HG03097 (cell line): ENCODE measurements around the gene ACY1.

ENCODE experiments used
- ATAC-seq: cut with Tn5 transposase; IDR thresholded peaks from one replicate; pipeline ENCODE4 v1.9.1; 2021; ENCODE audit not compliant: unreplicated experiment, low FRiP score

ACY1 gene

DNA sequence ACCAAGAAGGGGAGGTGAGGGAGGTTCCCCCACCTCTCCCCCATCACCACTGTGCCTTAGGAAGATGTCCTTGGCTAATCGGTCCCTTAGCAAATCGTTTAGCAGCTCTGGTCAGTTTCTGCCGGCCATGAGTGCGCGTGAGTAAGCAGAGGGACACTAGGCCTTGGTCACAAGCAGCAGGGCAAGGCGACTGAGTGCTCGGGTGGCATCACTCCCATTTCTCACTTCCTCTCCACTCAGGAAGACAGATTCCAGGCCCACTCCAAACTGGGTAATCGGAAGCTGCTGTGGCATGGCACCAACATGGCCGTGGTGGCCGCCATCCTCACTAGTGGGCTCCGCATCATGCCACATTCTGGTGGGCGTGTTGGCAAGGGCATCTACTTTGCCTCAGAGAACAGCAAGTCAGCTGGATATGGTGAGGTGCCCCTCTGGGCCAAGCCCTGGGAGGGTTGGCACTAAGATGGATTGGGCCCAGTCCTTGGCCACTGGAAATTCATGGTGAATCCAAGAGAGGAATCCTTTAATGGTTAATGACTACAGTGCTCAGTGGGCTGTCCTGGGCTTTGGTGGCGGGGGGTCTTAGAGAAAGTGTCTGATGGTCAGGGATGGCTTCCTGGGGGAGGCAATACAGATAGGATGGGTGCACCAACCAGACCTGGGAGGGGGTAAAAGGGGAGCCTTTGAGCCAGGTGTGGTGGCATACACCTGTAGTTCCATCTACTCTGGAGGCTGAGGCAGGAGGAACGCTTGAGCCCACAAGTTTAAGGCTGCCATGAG is 37.2 kb upstream of the ACY1 start:
- ATAC-seq, result no peak

DNA sequence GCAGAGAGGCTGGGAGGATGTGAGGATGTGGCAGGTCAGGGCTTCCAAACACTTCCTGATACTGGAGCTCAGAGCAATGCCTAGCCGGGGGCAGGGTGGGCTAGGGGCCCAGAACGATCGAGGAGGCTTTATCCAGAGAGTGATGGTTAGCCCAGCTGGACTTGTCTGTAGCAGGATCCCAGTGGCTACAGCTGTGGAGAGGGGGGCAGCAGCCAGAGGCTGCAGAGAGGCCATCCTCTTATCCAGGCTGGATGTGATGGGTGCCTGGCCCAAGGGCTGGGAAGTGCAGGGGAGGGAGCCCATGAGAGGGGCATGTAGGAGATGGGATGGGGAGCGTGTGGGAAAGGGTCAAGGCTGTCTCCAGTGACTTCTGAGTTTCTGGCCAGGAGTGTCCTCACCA is 36.5 kb upstream of the ACY1 start:
- no peak for ATAC-seq

DNA sequence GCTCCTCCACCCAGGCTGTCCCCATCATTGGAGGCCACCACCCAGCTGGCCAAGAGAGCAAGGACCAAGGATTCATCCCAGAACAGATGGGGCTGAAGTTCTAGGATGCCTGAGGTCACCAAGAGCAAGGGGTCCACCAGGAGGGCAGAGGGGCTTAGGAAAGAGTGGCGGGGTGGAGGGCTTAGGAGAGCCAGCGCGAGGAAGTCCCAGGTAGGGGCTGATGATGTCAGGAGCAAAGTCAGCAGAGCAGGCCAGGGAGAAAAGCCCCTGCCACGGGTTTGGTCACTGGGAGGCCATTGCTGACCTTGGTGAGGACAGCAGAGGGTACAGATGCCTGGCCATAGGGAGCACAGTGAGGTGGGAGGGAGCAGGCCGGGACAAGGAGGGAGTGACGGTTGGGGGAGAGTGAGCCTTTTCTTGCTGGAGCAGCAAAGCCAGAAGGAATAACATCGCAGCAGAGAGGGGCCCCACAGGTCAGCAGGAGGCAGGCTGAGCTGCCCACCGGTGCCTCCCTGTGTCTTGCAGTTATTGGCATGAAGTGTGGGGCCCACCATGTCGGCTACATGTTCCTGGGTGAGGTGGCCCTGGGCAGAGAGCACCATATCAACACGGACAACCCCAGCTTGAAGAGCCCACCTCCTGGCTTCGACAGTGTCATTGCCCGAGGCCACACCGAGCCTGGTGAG is 36.0 kb upstream of the ACY1 start:
- ATAC-seq, result no peak

DNA sequence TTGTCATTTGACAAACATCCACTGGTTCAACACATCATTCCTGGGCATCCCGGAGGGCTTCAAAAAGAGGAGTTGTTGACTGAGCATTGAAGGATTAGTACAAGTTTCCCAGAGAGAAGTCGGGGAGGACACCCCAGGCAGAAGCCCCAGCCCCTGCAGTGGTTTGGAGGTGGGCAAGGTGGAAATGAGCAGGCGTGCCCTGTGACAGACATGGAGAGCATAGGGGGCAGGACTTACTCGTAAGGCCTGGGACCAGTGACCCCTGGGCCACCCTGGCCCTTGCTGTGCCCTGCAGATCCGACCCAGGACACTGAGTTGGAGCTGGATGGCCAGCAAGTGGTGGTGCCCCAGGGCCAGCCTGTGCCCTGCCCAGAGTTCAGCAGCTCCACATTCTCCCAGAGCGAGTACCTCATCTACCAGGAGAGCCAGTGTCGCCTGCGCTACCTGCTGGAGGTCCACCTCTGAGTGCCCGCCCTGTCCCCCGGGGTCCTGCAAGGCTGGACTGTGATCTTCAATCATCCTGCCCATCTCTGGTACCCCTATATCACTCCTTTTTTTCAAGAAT is 35.2 kb upstream of the ACY1 start:
- no peak for ATAC-seq

DNA sequence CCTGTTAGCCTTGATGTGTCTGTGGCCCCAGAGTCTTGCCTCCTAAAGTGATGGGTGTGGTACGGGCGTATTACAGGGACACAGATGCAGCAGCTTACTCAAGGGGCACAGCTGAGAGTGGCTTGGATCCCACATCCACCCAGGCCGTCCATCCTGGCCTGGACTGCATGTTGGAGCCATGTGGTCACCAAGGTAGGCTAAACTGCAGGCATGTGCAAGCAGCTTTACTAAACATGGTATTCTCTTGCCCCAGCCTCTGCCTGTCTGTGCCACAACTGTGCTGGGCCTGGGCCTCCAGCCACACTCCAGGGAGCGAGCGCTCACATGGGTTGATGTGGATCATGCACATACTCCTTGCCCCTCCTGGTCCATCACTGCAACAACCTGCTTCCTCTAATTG is 34.2 kb upstream of the ACY1 start:
- ATAC-seq, result no peak

DNA sequence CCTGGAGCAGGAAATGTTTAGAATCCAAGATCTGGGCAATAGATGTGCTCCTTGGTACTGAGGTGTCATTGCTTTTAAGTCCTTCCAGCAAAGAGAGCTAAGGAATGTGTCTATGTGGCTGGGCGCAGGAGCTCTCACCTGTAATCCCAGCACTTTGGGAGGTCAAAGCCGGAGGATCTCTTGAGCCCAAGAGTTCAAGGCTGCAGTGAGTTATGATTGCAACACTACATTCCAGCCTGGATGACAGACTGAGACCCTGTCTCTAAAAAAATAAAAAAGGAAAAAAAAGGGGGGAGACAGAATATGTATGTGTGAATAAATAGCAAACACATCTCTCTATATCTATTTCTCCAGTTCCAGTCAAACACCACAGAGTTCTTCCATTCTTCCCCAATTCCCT is 32.4 kb upstream of the ACY1 start:
- ATAC-seq, result no peak

DNA sequence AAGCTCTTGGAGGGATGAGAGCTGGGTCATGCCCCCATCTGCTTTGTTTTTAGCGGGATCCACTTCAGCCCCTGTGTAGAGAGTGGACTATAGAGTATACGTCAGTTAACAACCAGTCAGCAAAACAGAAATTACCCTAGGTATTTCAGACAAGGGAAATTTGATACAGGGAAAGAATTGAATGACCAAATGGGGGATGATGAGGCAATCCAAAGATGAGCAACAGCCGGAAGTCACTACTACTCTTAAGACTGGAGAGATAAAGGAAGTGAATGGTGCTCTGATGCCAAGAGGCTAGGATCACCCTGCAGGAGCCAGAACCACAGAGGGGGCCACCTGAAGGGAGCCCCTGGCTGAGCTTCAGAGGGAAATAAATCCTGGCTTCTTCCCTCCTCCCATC is 29.9 kb upstream of the ACY1 start:
- no peak for ATAC-seq

DNA sequence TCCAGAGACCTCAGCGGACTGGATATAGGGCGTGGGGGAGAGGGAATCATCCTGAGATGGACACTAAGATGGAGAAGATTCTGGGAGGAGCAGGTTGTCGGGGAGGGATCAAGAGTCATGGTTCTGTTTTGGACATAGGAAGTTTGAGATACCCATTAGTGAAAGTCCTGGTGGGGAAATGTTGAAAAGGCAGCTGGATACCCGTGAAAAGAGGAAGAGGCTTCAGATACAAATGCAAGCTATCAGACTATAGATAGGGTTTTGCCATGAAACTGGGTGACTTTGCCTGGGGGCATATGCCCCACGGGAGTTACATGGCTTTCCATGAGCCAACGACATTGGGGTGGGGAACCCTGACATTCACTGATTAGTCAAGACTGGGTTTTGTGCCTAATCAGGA is 29.2 kb upstream of the ACY1 start:
- no peak for ATAC-seq

DNA sequence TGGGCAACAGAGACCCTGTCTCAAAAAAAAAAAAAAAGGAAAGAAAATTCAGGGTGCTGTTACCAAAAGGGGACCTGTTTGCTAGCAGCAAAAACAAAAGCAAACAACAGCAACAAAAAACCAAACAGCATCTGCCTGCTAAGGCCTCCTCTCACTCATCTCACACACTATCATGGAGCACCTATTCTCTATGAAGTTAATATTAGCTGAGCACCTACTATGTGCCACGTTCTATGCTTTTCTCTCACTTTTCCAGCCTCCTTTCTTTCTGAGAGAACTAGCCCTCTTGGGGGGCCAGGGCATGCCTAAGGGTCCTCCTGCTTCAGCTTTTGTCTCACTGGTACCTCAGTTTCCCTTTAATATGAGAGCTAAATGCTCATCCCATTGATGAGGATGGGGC is 28.6 kb upstream of the ACY1 start:
- no peak for ATAC-seq

DNA sequence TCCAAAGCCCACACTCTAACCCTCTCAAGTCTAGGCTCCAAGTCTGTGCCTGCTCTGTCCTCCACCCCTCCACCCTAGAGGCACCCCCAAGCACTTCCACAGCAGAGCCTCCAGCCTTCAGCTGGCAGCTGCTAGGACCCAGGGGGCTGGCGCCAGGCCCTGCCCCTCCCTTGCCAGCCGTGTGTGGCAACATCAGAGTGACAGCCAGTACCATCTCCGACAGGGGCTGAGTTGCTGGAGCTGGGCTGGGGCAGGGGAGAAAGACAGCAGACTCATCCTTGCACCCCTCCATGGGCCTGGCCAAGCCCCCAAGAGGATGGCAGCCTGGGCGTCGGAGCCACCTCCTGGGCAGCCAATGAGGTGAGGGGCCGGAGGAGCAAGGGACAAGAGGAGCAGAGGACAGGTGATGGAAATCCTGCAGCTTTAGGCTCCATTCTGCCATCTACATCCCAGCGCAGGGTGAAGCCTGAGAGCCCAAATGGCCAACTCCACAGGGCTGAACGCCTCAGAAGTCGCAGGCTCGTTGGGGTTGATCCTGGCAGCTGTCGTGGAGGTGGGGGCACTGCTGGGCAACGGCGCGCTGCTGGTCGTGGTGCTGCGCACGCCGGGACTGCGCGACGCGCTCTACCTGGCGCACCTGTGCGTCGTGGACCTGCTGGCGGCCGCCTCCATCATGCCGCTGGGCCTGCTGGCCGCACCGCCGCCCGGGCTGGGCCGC is 28.0 kb upstream of the ACY1 start, which contains the start of gene GPR62:
Gene GPR62, plus strand, starts transcription at position 207 of the 718 bp plus-strand sequence. Its CDS starts 272 bp downstream, at position 479.
- ATAC-seq, result no peak

DNA sequence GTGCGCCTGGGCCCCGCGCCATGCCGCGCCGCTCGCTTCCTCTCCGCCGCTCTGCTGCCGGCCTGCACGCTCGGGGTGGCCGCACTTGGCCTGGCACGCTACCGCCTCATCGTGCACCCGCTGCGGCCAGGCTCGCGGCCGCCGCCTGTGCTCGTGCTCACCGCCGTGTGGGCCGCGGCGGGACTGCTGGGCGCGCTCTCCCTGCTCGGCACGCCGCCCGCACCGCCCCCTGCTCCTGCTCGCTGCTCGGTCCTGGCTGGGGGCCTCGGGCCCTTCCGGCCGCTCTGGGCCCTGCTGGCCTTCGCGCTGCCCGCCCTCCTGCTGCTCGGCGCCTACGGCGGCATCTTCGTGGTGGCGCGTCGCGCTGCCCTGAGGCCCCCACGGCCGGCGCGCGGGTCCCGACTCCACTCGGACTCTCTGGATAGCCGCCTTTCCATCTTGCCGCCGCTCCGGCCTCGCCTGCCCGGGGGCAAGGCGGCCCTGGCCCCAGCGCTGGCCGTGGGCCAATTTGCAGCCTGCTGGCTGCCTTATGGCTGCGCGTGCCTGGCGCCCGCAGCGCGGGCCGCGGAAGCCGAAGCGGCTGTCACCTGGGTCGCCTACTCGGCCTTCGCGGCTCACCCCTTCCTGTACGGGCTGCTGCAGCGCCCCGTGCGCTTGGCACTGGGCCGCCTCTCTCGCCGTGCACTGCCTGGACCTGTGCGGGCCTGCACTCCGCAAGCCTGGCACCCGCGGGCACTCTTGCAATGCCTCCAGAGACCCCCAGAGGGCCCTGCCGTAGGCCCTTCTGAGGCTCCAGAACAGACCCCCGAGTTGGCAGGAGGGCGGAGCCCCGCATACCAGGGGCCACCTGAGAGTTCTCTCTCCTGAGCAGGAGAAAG is 27.2 kb upstream of the ACY1 start:
- no peak for ATAC-seq

DNA sequence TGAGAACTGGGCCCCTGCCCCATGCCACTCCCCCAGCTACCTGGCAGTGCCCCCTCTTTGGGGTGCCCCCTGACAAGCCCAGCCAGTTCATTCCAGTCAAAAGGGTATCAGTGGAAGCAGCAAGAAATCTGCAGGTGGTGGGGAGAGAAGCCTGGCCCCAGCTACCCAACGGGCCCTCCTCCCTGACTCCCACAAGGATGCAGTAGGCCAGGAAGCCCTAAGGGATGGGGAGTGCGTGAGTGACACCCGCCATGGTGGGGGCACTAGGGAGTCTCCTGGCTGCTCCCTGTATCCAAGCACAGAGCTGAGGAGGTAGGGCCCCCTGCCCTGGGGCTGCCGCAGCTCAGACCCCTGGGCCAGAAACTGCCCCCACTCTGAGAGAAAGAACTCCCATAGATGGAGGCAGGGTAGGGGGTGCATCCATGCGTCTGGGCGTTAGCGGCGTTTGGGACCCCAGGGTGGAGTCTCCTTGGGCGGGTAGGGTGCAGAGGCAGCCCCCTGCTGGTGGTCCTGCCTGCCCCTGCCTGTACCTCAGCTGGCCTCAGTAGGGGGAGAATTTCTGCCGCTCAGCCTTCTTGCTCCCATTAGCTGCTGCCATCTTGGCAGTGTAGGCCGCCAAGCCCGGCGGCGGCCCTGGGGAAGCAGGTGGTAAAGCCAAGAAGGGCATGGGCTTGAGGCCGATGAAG is 25.7 kb upstream of the ACY1 start:
- ATAC-seq, result no peak

DNA sequence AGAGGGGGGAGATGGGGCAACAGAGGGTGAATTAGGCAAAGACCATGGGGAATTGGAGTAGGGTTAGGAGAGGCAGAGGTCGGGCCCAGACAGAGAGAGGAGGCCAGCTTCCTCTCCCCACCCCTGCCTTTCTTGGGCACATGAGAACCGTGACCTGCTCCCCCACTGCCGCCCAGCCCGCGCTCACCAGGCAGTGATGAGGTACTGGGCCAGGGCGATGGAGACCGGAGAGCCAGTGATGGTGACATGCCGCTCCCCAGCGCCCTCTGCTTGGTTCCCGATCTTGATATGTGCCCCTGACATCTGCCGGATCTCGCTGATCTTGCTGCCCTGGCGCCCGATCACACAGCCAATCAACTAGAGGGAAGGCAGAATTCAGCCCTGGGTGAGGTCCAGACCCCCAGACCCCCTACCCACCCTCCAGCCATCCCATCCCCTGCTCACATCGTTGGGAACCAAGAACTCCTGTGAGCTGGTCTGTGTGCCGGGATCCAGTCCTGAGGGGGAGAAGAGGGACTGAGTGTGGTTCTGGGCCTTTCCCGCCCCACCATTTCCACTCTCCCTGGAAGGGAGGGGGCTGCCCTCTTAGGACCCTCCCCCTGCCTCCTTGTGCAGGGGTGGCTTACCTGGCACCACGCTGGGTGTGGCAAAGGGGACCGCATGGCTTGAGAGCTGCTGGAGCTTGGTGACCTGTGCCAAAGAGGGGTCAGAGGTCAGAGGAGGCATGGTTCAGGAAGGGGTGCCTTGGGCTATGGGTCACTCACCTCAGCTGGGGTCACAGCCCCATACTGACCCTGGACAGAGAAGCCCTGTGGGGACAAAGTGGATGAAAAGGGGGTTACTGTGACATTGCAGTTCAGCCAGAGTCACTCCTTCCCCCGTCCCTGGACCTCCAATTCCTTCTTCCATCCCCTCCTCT is 24.5 kb upstream of the ACY1 start:
- no peak for ATAC-seq

DNA sequence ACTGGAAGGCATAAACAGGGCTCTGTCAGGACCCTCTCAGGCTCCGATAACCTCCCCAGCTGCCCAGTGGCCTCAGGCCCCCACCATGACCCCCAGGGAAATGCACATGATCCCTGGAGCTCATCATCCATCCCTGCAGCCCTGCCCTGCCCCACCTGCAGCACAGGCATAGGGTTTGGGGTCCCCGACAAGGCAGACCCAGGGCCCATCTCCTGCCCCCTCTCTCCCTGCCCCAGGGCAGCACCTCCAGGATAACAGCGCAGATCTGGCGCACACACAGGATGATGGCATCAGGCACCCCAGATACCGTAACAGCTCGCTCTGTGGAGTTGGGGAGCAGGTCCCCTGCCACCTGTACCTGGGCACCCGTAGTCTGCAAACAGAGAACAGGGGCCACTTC is 23.7 kb upstream of the ACY1 start:
- ATAC-seq, result no peak

DNA sequence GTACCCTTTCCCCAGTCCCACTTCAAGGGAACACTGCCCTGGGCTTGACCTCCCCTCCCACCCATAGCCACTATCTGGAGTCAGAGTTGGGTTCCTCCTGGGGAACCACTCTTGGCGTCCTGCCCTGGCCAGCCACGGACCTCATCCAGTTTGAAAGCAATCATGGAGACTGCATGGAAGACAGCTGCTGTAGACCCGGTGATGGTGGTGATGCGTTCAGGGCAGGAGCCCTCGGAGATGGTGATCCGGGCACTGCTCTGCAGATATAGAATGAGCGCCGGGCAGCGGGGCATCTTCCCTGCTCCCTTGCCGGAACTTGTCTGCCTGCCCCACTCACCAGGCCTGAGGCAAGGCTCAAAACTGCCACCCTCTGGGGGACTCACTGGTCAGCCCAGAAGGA is 22.9 kb upstream of the ACY1 start:
- ATAC-seq, result no peak

DNA sequence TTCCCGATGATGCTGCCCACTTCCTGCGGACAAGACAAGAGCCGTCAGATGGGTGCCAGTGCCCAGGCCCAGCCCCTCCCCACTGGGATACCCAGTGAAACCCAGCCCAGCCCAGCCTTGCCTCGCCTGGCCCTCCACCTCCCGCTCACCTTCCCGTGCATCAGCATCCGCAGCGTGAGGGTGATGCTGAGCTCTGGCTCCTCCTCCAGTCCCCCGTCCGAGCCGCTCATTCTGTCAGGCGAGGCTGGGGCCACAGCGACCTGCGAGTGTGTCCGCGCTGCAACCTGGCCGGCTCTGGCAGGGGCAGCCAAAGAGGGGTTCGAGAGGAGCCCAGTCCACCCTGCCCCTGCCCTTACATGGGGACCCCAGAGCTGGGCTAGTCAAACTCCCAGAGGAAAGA is 22.3 kb upstream of the ACY1 start:
- no peak for ATAC-seq

DNA sequence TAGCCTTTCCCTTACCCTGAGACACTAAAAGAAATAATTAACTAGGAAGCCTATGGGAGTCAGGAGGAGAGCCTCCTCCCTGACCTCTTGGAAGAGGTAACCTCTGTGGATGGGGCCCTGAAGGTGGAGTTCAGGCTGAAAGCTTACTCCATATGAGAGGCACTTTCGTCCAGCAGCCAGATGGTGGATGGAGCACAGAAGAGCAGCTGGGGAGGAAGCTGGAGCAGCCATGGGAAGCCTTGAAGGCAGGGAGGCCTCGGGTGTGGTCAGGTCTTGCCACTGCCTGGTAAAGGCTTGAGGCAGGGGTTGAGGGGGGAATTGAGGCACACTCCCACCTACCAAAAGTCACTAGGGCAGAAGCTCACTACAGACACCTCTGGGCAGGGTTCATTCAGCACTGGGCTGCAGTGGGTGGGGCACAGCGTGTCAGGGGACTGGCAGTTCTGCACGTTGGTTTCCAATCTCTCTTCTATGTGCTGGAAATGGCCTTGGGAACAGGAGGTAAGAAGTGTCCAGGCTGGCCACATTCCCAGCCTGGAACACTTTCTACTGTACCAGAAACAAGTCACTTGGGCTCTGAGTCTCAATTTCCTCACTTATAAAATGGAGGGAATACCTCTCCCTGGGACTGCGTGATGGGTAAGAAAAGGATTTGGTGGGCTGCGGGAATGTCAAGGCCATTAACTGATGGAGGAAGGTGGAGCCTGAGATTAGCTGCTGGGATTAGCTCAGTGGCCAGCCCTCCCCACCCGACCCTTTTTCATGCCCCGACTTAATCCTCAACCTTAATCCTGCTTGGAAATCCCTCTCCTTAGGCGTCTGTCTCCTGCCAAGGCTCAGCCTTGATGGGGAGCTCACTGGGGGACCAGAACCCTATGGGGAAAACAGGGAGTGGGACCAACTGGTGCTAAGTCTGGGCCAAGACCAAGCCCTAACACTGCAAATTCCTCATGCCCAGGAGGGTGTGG is 21.4 kb upstream of the ACY1 start:
- no peak for ATAC-seq
